ENCODE measurements around the gene ROBO1.

The ROBO1 gene

DNA sequence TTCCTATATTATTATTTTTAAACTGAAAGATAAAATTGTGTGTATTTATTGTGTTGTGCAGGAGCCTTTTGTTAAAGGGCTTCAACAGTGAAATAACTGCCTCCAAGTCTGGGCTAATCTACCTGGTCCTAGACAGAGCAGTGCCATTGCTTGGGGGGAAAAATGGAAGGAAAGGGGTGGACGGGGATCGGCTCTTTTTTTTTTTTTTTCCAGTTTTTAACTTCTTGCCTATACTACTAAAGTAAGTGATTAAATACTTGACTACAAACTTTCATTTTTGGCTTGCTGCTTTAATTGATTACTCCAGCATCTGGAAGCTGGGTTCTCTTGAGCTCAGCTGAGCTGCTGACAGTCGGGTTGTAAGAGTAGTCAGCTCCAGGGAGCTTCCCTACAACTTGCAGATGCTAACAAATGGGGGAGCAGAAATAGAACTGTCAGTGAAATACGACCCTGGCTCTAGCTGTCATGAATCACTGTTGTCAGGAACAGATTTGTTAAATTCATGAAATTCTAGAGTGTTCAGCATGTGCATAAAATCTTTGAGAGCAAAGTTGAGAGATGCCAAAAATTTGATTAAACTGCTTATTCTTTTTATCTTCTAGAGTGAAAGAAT lies 276.7 kb downstream of the ROBO1 start:
- Mint-ChIP-seq H3K4me3 (no peak overlapping the region), H3K4me1 (ENCODE audit: low read depth) (no peaks in the 10 kb centered on the region), H3K27ac (no peak overlapping the region), H3K9me3 (peaks cover 6% of the 10 kb centered on the region), H3K36me3 (ENCODE audit: low read depth) (no peaks in the 10 kb centered on the region), H3K27me3 (no peaks in the 10 kb centered on the region)
- no peak for DNase-seq

- H3K27ac Mint-ChIP-seq, result no peak overlapping the region
- H3K4me1 Mint-ChIP-seq (ENCODE audit: low read depth), result no peaks in the 10 kb centered on the region
- DNase-seq, result no peak
Measured at GRCh38 chr3:79490165-79491028, 277.4 kb downstream of the ROBO1 start.

GRCh38 chr3:79488407-79488806 lies 279.4 kb downstream of the ROBO1 start:
- Mint-ChIP-seq H3K4me3 (no peak overlapping the region), H3K27me3 (no peaks in the 10 kb centered on the region), H3K4me1 (ENCODE audit: low read depth) (no peaks in the 10 kb centered on the region), H3K36me3 (ENCODE audit: low read depth) (no peaks in the 10 kb centered on the region), H3K27ac (no peak overlapping the region), H3K9me3 (peaks cover 11% of the 10 kb centered on the region)
- DNase-seq, result no peak

More at GRCh38 chr3:79490165-79491028, 277.4 kb downstream of the ROBO1 start:
- H3K9me3 Mint-ChIP-seq, result peaks cover 6% of the 10 kb centered on the region
- no peaks in the 10 kb centered on the region for H3K36me3 Mint-ChIP-seq (ENCODE audit: low read depth)
- H3K27me3 Mint-ChIP-seq, result no peaks in the 10 kb centered on the region
- H3K4me3 Mint-ChIP-seq, result no peak overlapping the region

DNA sequence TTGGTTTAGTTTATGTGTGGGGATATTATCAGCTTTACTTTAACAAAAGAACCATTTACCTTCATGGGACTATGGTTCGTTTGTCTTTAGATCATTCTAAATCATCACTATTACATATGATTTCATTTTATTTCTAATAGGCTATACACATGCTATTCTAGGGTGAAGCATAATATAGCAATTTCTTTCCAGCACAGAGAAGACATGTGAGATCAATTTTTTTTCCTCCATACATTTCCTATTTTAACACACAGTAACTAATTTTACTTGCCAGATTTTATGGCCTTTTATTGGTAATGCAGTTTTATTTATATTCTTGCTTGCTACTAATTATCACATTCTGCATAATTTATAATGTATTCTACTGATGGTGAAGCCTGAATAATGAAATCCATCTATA lies 287.1 kb downstream of the ROBO1 start:
- Mint-ChIP-seq H3K4me1 (ENCODE audit: low read depth) (no peaks in the 10 kb centered on the region), H3K4me3 (no peak overlapping the region), H3K9me3 (peaks cover 11% of the 10 kb centered on the region), H3K27ac (no peak overlapping the region), H3K27me3 (no peaks in the 10 kb centered on the region), H3K36me3 (ENCODE audit: low read depth) (no peaks in the 10 kb centered on the region)
- no peak for DNase-seq

GRCh38 chr3:79478620-79479019 lies 289.2 kb downstream of the ROBO1 start:
- Mint-ChIP-seq H3K27ac (no peak overlapping the region), H3K9me3 (peaks cover 7% of the 10 kb centered on the region), H3K27me3 (no peaks in the 10 kb centered on the region), H3K36me3 (ENCODE audit: low read depth) (no peaks in the 10 kb centered on the region), H3K4me1 (ENCODE audit: low read depth) (no peaks in the 10 kb centered on the region), H3K4me3 (no peak overlapping the region)
- no peak for DNase-seq

DNA sequence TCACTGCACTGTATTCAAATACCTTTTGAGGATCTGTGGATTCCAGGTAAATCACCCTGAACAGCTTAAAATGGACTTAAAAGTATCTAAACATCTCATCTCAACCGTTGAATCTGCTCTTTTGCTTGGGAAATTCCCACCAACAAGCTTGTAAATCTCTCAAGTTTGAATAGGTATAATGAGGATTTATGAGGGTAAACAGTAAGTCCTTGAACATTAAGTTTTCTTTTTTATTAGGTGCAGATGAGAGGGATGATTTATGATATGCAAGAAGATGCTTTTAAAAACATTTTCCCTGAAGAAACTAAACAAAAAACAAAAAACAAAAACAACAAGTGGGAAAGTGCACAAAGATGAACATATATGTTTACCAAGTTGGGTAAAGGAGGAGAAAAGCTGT lies 290.6 kb downstream of the ROBO1 start:
- H3K27ac Mint-ChIP-seq, result no peak overlapping the region
- no peak overlapping the region for H3K4me3 Mint-ChIP-seq
- peaks cover 6% of the 10 kb centered on the region for H3K9me3 Mint-ChIP-seq
- no peaks in the 10 kb centered on the region for H3K36me3 Mint-ChIP-seq (ENCODE audit: low read depth)
- H3K27me3 Mint-ChIP-seq, result no peaks in the 10 kb centered on the region
- H3K4me1 Mint-ChIP-seq (ENCODE audit: low read depth), result no peaks in the 10 kb centered on the region
- DNase-seq, result no peak

GRCh38 chr3:79473993-79474392 lies 293.8 kb downstream of the ROBO1 start:
- DNase-seq, result no peak
- H3K27me3 Mint-ChIP-seq, result no peaks in the 10 kb centered on the region
- no peaks in the 10 kb centered on the region for H3K36me3 Mint-ChIP-seq (ENCODE audit: low read depth)

DNA sequence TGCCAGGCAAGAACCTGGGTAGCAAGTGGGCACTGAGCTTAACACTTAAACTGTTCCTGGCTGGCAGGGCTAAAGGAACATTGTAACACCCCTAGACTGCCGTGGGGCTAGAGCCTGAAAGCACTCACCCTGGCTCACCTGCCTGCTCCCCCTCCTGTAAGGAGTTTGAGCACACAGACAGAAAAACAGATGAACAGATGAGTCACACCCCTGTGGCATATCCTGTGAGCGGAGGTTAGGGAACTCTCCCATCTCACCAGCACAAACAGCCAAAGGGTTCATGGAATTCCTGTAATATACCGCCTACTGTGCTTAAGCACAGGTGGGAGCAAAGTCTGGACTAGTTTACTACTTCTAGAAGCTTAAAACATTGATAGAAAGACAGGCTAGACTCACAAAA lies 300.1 kb downstream of the ROBO1 start:
- H3K4me1 Mint-ChIP-seq (ENCODE audit: low read depth), result no peaks in the 10 kb centered on the region
- H3K27me3 Mint-ChIP-seq, result no peaks in the 10 kb centered on the region
- DNase-seq, result no peak
- no peak overlapping the region for H3K27ac Mint-ChIP-seq
- peaks cover 3% of the 10 kb centered on the region for H3K9me3 Mint-ChIP-seq
- no peak overlapping the region for H3K4me3 Mint-ChIP-seq
- H3K36me3 Mint-ChIP-seq (ENCODE audit: low read depth), result no peaks in the 10 kb centered on the region

More at GRCh38 chr3:79473993-79474392, 293.8 kb downstream of the ROBO1 start:
- peaks cover 6% of the 10 kb centered on the region for H3K9me3 Mint-ChIP-seq
- H3K27ac Mint-ChIP-seq, result no peak overlapping the region
- no peak overlapping the region for H3K4me3 Mint-ChIP-seq
- no peaks in the 10 kb centered on the region for H3K4me1 Mint-ChIP-seq (ENCODE audit: low read depth)

DNA sequence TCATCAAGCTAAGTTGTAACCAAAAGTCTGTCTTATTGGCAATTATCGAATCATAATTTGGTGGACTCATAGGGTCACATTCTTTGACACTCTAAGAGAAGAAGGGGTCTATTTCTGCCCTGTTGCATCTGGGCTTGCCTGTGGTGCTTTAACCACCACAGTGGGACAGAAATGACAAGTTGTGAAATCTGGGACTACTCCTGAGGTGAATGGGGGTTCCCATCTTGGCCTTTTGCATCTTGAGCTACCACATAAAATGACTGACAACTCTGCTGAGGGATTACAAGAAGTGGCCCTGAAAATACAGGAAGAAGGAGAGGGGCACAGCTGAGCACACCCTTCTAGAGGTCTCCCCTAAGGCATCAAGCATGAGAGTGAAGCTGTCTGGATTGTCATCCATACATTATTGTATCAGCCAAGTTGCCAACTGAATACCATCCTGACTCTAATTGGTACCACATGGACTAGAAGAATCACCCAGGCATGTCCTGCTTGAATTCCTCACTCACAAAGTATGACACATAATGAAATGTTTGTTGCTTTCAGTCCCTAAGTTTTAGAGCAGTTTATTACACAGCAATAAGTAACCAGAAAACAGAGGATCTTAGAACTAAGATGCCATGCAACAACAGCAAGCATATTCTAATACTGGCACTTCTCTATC lies 306.5 kb downstream of the ROBO1 start:
- Mint-ChIP-seq H3K4me1 (ENCODE audit: low read depth) (no peaks in the 10 kb centered on the region), H3K36me3 (ENCODE audit: low read depth) (no peaks in the 10 kb centered on the region), H3K9me3 (peaks cover 8% of the 10 kb centered on the region), H3K27me3 (no peaks in the 10 kb centered on the region), H3K4me3 (no peak overlapping the region), H3K27ac (no peak overlapping the region)
- DNase-seq, result no peak

GRCh38 chr3:79453600-79453999 lies 314.2 kb downstream of the ROBO1 start:
- Mint-ChIP-seq H3K27me3 (no peaks in the 10 kb centered on the region), H3K27ac (no peak overlapping the region), H3K36me3 (ENCODE audit: low read depth) (no peaks in the 10 kb centered on the region), H3K4me1 (ENCODE audit: low read depth) (no peaks in the 10 kb centered on the region), H3K9me3 (peaks cover 13% of the 10 kb centered on the region), H3K4me3 (no peak overlapping the region)
- no peak for DNase-seq

DNA sequence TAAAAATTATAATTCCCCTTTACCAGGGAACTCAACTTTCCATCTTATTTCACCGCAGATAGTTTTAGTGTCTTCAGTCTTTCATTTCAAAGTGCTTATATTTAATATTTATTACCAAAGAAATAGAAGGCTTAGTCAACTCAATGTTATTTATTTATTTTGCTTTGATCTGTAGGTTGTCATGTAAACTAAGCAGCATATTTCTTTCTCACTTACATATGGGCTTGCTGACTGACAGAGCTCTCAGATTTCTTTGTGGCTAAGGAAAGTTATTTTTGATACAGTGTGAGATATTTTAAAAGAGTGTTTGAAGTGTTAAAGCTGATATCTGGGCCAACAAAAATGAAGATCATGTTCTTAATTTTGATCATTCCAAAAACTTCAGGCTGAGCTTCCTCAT lies 331.4 kb downstream of the ROBO1 start:
- Mint-ChIP-seq H3K4me1 (ENCODE audit: low read depth) (no peaks in the 10 kb centered on the region), H3K9me3 (peaks cover 15% of the 10 kb centered on the region), H3K27ac (no peak overlapping the region), H3K27me3 (no peaks in the 10 kb centered on the region), H3K4me3 (no peak overlapping the region), H3K36me3 (ENCODE audit: low read depth) (no peaks in the 10 kb centered on the region)
- no peak for DNase-seq

DNA sequence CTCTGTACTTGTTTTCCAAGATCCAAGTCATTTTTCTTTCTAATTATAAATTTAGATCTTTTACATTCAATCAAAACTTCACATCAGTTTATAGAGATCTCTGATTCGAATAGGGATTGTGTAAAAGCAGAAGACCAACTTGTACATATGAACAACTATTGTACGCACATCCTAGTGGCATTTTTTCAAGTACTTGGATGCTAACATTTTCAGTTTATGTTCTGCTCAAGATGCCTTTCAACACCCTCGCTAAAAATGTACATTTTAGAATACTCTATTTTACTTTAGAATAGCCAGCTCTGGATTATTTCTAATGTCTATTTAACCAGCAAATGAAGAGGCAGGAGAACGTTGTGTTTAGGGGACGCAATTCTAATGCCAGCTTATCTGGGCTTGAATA lies 340.7 kb downstream of the ROBO1 start:
- Mint-ChIP-seq H3K27ac (no peak overlapping the region), H3K27me3 (no peaks in the 10 kb centered on the region), H3K4me1 (ENCODE audit: low read depth) (no peaks in the 10 kb centered on the region), H3K36me3 (ENCODE audit: low read depth) (no peaks in the 10 kb centered on the region), H3K4me3 (no peak overlapping the region), H3K9me3 (peaks cover 9% of the 10 kb centered on the region)
- no peak for DNase-seq

GRCh38 chr3:79424811-79425210 lies 343.0 kb downstream of the ROBO1 start:
- no peak for DNase-seq
- Mint-ChIP-seq H3K27ac (no peak overlapping the region), H3K4me3 (no peak overlapping the region), H3K9me3 (peaks cover 17% of the 10 kb centered on the region), H3K4me1 (ENCODE audit: low read depth) (no peaks in the 10 kb centered on the region), H3K27me3 (no peaks in the 10 kb centered on the region), H3K36me3 (ENCODE audit: low read depth) (no peaks in the 10 kb centered on the region)

DNA sequence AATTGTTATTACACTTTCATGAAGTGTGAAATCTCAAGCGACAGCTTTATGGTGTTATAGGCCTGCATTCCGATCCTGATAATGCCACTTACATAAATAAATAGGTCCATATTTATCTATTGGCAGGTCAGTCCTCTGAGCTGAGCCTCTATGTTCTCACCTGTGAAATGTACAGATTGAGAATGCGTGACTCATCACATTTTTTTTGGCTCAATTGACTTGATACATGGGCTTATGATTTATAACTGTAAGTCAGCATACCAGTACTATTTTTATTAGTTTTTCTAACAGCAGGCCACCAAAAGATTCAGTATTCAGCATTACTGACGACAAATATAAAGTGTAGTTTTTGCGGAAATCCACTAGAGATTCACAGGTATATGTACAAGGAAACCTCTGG lies 344.4 kb downstream of the ROBO1 start:
- Mint-ChIP-seq H3K27ac (no peak overlapping the region), H3K9me3 (peaks cover 20% of the 10 kb centered on the region), H3K4me1 (ENCODE audit: low read depth) (no peaks in the 10 kb centered on the region), H3K4me3 (no peak overlapping the region), H3K36me3 (ENCODE audit: low read depth) (no peaks in the 10 kb centered on the region), H3K27me3 (no peaks in the 10 kb centered on the region)
- no peak for DNase-seq

DNA sequence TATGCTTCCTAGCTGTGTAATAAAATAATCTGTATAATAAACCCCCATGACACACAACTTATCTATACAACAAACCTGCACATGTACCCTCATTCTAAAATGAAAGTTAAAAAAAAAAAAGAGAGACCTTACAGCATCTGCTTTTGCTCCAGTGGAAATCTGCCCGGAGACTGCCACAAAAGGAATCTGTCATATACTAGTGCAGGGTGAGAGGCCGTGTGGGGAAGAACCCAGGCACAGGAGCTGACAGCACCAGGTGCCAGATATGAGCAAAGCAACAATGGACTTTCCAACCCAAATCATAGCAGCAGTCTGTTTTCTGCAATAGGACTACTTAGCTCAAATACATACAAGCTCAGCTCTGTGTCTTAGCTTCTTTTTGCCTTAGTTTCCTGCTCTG lies 346.5 kb downstream of the ROBO1 start:
- no peak overlapping the region for H3K27ac Mint-ChIP-seq
- DNase-seq, result no peak
- H3K4me1 Mint-ChIP-seq (ENCODE audit: low read depth), result no peaks in the 10 kb centered on the region
- H3K4me3 Mint-ChIP-seq, result no peak overlapping the region
- no peaks in the 10 kb centered on the region for H3K27me3 Mint-ChIP-seq
- H3K9me3 Mint-ChIP-seq, result peaks cover 20% of the 10 kb centered on the region
- no peaks in the 10 kb centered on the region for H3K36me3 Mint-ChIP-seq (ENCODE audit: low read depth)

All from activated T-cell treated with anti-CD3 and anti-CD28 coated beads, Interleukin-2, amount 50 U/mL, for 24 hours (primary cell).